ENCODE data around the gene DPP6.

GRCh38 chr7:154652564-154652963 is 600.4 kb downstream of the DPP6 start:
- TF ChIP-seq CTCF (IDR thresholded peaks at IDR 0.05; ENCODE audit: insufficient read depth, low read depth, low read length) = no peak
- no peak for TF ChIP-seq EZH2 (IDR thresholded peaks at IDR 0.05; ENCODE audit: insufficient read depth, low read length)
